Measurements from ENCODE around the gene GTF3C5.

The GTF3C5 gene

DNA sequence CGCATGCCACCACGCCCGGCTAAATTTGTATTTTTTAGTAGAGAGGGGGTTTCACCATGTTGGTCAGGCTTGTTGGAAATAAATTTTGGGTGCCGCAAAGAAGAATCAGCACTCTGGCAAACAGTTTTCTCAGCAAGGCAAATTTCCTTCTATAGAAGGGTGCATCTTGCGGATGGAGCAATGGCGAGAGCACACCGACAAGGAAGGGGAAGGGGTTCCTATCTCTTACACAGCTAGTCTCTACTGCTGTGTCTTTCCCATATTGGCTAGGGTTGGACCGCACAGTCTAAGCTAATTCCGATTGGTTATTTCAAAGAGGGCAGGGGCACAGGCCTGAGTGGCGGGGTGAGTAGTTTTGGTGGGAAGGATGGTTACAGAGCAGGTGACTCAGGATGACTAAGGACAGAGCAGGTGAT, 707 bp downstream of the GTF3C5 start:
- DNase-seq: no peak

- no peak for DNase-seq
These were observed 1.4 kb downstream of the GTF3C5 start for GRCh38 chr9:133032171-133032570.

- no peak for DNase-seq
These were observed 4.9 kb downstream of the GTF3C5 start for GRCh38 chr9:133035669-133036068.

- DNase-seq: no peak
These were observed 7.1 kb downstream of the GTF3C5 start for GRCh38 chr9:133037775-133038515.

DNA sequence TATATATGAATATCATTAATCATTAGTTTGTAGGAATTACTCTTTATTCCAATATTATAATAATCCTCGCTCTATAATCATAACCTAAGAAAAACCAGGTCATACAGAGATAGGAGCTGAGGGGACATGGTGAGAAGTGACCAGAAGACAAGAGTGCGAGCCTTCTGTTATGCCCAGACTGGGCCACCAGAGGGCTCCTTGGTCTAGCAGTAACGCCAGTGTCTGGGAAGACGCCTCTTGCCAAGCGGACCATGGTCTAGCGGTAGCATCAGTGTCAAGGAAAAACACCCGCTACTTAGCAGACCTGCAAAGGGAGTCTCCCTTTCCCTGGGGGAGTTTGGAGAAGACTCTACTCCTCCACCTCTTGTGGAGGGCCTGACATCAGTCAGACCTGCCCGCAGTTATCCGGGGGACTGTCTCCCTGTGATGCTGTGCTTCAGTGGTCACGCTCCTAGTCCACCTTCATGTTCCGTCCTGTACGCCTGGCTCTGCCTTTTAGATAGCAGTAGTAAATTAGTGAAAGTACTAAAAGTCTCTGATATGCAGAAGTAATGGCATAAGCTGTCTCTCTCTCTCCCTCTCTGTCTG, 10.2 kb downstream of the GTF3C5 start:
- DNase-seq: peak; percentile 11

GRCh38 chr9:133041958-133042357, 11.2 kb downstream of the GTF3C5 start:
- no peak for DNase-seq

DNA sequence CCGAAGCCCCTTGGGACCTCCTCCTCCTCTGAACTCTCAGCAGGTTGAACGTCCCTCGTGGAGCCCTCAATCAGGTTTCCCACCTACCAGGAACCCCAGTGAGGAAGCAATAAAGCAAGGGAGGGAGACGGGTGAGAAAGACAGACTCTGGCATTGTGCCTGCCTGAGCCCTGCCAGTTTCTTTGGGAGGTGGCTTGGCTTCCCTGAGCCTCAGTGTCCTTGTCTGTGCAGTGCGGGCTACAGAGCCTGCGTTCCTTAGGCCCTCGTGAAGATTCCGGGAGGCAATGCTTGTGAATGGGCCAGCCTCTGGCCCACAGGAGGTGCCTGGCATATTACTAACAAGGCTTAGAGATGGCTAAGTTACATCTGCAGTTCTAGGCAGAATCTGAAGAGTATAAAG, 11.9 kb downstream of the GTF3C5 start:
- no peak for DNase-seq

- no peak for DNase-seq
These were observed 12.7 kb downstream of the GTF3C5 start for GRCh38 chr9:133043449-133044035.

DNA sequence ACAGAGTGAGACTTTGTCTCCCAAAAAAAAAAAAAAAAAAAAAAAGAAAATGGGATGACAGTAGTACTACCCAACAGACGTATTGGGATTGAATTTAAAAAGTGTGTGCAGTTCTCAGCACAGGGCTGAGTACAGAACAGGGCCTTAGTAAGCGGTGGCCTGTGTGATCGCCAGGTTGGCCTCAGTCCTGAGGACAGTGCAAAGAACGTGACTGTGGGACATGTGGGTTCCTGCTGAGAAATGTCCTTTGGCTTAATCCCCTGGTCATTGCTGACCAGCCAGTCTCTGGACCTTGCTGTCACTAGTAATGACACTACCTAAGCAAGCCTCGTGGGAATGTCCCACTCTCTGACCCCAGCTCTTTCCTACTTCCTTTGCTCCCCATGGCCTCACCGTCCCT, 13.3 kb downstream of the GTF3C5 start:
- no peak for DNase-seq

DNA sequence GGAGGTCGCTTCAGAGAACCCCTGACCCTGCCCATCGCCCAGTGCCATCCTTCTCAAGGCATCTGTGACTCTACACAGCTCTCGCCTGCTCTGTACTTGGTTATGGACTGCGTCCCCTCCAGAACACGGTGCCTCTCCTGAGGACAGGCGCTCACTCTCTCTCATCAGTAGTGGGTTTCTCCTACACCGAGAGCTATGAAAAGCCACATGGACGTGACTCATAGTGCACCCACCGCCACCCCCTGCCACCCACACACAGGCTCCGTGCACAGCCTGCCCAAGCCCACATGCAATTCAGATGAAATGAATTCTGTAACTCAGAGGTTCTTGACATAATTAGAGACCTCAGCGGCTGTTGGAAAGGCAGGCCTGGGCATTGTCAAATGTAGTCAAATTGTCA, 13.9 kb downstream of the GTF3C5 start:
- DNase-seq: no peak

DNA sequence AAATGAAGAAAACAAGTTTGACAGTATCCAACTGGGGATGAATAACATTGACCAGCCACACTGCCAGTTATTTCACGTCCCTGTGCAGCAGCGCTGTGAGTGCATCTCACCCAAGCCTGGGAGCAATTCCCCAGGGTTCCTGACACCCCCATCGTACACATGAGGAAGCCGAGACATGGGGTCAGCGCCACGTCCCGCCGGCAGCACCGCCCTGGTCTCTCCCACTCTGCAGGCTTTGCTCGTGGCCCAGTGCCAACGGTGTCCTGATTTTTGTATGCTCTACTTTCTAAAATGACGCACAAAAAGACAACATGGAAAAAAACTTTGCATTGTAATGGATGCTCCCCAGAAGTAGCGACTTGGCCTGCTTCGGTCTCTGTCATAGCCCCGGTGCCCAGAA, 14.3 kb downstream of the GTF3C5 start:
- no peak for DNase-seq

GRCh38 chr9:133046196-133046899, 15.6 kb downstream of the GTF3C5 start:
- no peak for DNase-seq

- DNase-seq: no peak
These were observed 16.1 kb downstream of the GTF3C5 start for GRCh38 chr9:133046900-133047295.

- DNase-seq: no peak
These were observed 17.8 kb downstream of the GTF3C5 start for GRCh38 chr9:133048595-133048994.

- no peak for DNase-seq
These were observed 18.2 kb downstream of the GTF3C5 start for GRCh38 chr9:133049043-133049442.

DNA sequence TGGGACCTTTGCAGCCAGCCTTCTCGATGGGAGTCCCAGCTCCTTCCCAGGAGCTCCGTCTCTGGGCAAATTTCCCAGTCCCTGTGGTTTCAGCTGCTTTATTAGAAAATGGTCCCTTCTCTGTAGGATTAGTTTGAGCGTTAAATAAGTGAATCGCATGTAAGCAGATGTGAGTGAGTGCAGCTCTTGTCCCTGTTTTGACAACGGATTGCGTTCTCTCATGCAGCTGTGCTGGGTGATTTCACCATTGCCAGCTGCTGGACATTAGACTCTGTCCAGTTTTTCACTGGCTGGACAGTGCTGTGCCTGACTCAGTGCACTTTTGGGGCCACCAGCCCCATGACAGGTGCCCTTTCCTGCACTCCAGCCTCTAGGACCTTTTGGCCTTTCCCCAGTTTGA, 19.3 kb downstream of the GTF3C5 start:
- no peak for DNase-seq

DNA sequence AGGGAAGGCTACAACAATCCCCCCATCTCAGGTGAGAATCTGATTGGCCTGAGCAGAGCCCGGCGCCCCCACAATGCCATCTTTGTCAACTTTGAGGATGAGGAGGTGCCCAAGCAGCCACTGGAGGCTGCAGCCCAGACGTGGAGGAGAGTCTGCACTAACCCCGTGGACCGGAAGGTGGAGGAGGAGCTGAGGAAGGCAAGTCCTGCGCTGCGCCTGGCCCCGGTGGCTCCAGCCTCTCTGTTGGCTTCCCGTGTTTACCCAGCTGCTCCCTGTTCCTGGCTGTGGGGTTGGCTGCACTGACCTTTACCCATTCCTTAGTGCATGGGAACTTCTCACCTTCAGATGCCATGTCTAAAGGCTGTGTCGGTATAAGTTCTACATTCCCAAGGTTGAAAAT, 20.0 kb downstream of the GTF3C5 start:
- no peak for DNase-seq

DNA sequence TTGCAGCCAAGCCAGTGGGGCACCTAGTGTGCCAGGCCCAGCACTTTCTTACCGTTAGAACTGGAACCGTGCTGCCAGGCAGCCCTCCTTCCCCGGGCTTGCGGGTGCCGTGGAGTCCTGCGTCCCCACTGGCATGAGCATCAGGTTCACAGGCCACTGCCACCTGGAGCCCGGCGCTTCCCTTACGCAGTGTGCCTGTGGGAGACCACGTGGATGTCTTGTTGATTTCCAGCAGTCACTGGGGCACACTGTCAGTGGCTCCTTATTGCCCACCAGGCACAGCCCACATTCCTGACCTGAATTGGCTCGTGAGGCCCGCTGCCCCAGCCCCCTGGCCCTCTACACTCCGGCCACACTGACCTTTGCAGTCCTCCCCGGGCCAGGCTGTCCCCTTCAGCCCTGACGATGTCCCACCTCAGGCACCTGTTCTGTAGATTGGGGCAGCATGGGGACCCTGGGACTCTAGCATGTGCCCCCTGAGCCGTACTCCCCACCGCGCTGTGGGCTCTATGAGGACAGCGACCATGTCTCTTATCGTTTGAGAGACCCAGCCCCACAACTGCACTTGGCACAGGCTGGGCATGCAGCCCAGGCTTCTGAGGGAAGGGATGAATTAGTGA, 20.6 kb downstream of the GTF3C5 start:
- no peak for DNase-seq

GRCh38 chr9:133051966-133052539, 21.3 kb downstream of the GTF3C5 start:
- no peak for DNase-seq

GRCh38 chr9:133054194-133054890, 23.5 kb downstream of the GTF3C5 start:
- no peak for DNase-seq

DNA sequence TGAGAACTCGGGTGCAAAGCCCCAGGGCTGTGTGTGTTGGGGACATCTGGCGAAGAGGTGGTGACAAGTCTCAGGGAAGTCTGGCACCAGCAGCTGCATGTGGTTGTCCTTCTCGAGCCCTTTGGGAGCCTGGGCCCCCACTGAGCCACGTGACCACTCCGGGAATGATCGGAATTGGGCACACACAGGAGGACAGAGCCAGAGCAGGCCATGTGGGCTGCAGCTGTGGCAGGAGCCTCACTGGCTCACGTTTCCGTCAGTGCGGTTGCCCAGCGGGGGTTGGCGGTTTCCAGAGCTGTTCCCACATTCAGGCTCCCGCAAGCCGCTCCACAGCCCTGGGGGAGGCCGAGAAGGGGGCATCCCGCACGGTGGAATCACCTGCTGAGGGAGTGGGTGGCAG, 24.2 kb downstream of the GTF3C5 start:
- DNase-seq: no peak

- DNase-seq: no peak
These were observed 25.1 kb downstream of the GTF3C5 start for GRCh38 chr9:133055788-133056420.

All from effector CD8-positive, alpha-beta T cell (primary cell).